Lung (tissue), 12 donors: ENCODE measurements around the gene DUSP7. TPM values are rescaled to one million over a fixed set of nuclear protein-coding genes. Genes with fewer than 3 reads are reported as not detected.
A peak's percentile ranks its signal among the peaks of the same experiment; 100 is the strongest.

Experiments
- ATAC-seq: fragments of 200-7000 bp; cut with Tn5 transposase; one replicate; pipeline ENCODE4 v1.9.1; 2020; ENCODE audit warnings: moderate number of reproducible peaks; ENCODE audit not compliant: insufficient read depth, low FRiP score
- DNase-seq, 3 donors: peaks; one replicate each; pipeline ENCODE4 v3.0.0-alpha.2; 2013 to 2017
- H3K27ac ChIP-seq, 2 donors: one replicate each; pipeline ENCODE4 v1.5.1; 2013; ENCODE audit warnings: mild to moderate bottlenecking in 2 of 2, moderate library complexity in 2 of 2, control low read depth in 1 of 2, inconsistent platforms in 1 of 2, low read depth in 1 of 2, low read length in 1 of 2
- H3K27me3 ChIP-seq, 3 donors: one replicate each; pipeline ENCODE4 v1.5.1; 2013; ENCODE audit warnings: low read length in 2 of 3; ENCODE audit not compliant: control insufficient read depth in 3 of 3, insufficient read depth in 3 of 3
- H3K36me3 ChIP-seq, 4 donors: one replicate each; pipeline ENCODE4 v1.5.1; 2013; ENCODE audit warnings: low read length in 4 of 4, mild to moderate bottlenecking in 1 of 4, moderate library complexity in 1 of 4; ENCODE audit not compliant: control insufficient read depth in 4 of 4, insufficient read depth in 4 of 4
- H3K4me1 ChIP-seq, 5 donors: one replicate each; pipeline ENCODE4 v1.5.1; 2013; ENCODE audit warnings: low read length in 5 of 5, mild to moderate bottlenecking in 2 of 5, moderate library complexity in 1 of 5; ENCODE audit not compliant: control insufficient read depth in 5 of 5, insufficient read depth in 5 of 5
- H3K4me3 ChIP-seq: one replicate; pipeline ENCODE4 v1.5.1; 2013; ENCODE audit warnings: mild to moderate bottlenecking, control low read depth, moderate library complexity
- H3K9ac ChIP-seq, 2 donors: one replicate each; pipeline ENCODE4 v1.5.1; 2013; ENCODE audit warnings: low read length in 2 of 2, control low read depth in 1 of 2; ENCODE audit not compliant: insufficient read depth in 1 of 2
- H3K9me3 ChIP-seq, 4 donors: one replicate each; pipeline ENCODE4 v1.5.1; 2013; ENCODE audit warnings: low read length in 3 of 4, mild to moderate bottlenecking in 1 of 4, moderate library complexity in 1 of 4; ENCODE audit not compliant: control insufficient read depth in 4 of 4, insufficient read depth in 3 of 4
- CTCF ChIP-seq: IDR thresholded peaks from 2 replicates; pipeline ENCODE4 v1.5.1; 2012; ENCODE audit warnings: mild to moderate bottlenecking; ENCODE audit errors: control extremely low read depth, extremely low read depth
- WGBS, 2 donors: extraction: QIAGEN DNeasy Blood & Tissue Kit; methylation state at CpG; one replicate each; pipeline ENCODE4 v1.1.7; 2013; 5-methylcytosine and 5-hydroxymethylcytosine counted together
- polyA plus RNA-seq, 2 donors: library from polyadenylated mRNA; stranded (reverse); fragments of 200-250 nt; gene quantifications; one replicate each; pipeline ENCODE4 v1.2.1, GENCODE V29; 2013
- total RNA-seq, 2 donors: library from RNA; depleted of rRNA in 1 of 2; stranded (reverse); fragments of >200 nt in 1 of 2; gene quantifications; one replicate each; pipeline ENCODE4 v1.2.1, GENCODE V29; 2014 to 2021
- donor health status: control.
- donor health status: control.
- donor health status: Bipolar disorder and iron deficiency.
- donor health status: healthy.
- donor health status: DM: yes; HTN: yes; CAD: no.

The DUSP7 gene
- total and polyA plus RNA-seq, 4 donors, result 10.2 to 36.2 (median 20.9) TPM

GRCh38 chr3:52099001-52099401, 42.6 kb upstream of the DUSP7 start:
- Histone ChIP-seq H3K36me3 (no peaks in the 10 kb centered on the region), H3K4me1 (peaks cover 0 to 13% (median 4%) of the 10 kb centered on the region in 5 donors), H3K9ac (no peak overlapping the region), H3K4me3 (no peak overlapping the region), H3K27me3 (no peaks in the 10 kb centered on the region), H3K27ac (peak overlapping the region; percentile 80 to 81), H3K9me3 (peaks cover 0 to 8% (median 0%) of the 10 kb centered on the region in 4 donors)
- 54 to 60% methylated on average over 3 of the region's 3 CpGs for WGBS, 2 donors
- ATAC-seq (peak; percentile 80), DNase-seq (peak in 2 of 3 donors; percentile 58 to 63)
- TF ChIP-seq CTCF, result no peak

DNA sequence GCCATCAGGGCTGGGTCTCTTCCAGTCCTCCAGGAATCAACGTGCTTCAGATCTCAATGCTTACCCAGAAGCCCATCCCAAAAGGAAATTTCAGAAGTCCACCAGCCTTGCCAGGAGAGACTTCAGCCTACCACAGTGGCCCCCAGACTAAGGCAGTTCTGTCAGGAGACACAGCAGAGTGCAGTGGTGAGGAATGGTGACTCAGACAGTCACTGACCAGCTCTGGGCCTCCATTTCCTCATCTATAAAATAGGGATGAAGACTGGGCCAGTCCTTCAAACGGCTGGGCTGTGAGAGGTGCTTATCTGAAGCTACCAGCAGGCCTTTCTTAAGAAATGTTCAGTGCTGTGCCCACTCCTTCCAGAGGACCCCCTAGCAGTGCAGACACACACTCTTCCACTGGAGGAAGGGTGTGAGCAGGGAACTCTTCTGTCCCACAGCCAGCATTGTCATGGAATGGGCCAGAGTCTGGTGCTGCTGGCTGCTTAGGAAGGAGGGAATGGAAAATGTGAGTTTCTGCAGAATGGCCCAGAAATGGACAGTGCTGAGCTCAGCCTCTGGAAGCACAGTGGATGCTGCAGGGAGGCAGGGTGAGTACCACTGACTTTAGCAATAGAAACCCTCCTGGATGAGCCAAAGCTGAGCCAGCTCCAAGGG, 41.6 kb upstream of the DUSP7 start:
- DNase-seq, result no peak
- H3K4me3 ChIP-seq, result no peak overlapping the region
- H3K36me3 ChIP-seq, result no peaks in the 10 kb centered on the region
- no peaks in the 10 kb centered on the region for H3K27me3 ChIP-seq
- H3K27ac ChIP-seq, result peak overlapping the region in 1 of 2 donors; percentile 81
- 85 to 91% methylated on average over 2 of the region's 2 CpGs for WGBS, 2 donors
- peaks cover 0 to 13% (median 4%) of the 10 kb centered on the region in 5 donors for H3K4me1 ChIP-seq
- ATAC-seq, result no peak
- peaks cover 0 to 8% (median 0%) of the 10 kb centered on the region in 4 donors for H3K9me3 ChIP-seq
- no peak overlapping the region for H3K9ac ChIP-seq
- TF ChIP-seq CTCF, result no peak

DNA sequence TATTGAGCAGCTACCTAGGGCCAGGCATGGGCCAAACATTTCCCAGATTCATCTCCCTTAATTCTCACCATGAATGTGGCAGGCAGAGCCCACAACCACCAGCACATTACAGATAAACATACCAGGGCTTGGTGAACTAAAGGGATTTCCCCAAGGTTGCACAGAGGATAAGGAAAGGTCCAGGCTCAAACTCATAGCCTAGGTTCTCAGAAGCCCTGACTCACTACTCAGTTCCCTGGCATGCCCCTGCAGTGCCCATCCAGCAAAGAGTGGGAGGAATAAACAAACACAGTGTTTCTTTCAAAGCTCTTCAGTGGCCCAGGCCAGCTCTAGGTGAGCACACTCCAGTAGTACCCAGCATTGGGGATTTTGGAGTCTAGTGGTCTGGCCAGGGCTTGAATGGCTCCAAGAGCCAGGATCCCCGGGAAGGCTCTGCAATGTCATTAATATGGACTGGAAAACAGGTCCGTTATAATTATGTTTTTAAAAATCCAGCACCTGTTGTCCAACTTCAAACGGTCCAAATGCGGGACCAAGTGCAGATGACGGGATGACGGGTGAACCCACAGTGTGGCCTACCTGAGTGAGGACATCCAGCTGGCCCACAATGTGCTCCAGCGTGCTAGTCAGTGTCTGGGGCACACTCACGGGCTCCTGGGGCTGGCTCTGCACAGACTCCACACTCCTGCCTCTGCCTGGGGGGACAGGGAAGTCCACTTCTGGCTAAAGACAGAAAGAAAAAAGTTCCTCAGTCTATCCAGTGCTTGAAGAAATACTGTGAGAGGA, 39.8 kb upstream of the DUSP7 start:
- Histone ChIP-seq H3K27ac (peak overlapping the region in 1 of 2 donors; percentile 12), H3K4me3 (no peak overlapping the region), H3K9me3 (peaks cover 0 to 5% (median 0%) of the 10 kb centered on the region in 4 donors), H3K36me3 (no peaks in the 10 kb centered on the region), H3K9ac (no peak overlapping the region), H3K4me1 (peaks cover 5 to 14% (median 9%) of the 10 kb centered on the region in 5 donors), H3K27me3 (no peaks in the 10 kb centered on the region)
- TF ChIP-seq CTCF, result no peak
- ATAC-seq (peak; percentile 21), DNase-seq (no peak)
- 92 to 94% methylated on average over 8 of the region's 8 CpGs for WGBS, 2 donors
